Testis (tissue), 2 donors: ENCODE results near the gene RCAN2.

Source experiments
- POLR2A ChIP-seq: fragments of 450-650 bp; IDR thresholded peaks from one replicate; pipeline ENCODE4 v1.6.1; 2017; ENCODE audit warnings: antibody characterized with exemption, mild to moderate bottlenecking, moderate library complexity
- TF ChIP-seq, protein P1 (sequence below), 3 experiments: fragments of 450-650 bp in 2 of 3; fragments of 200-600 bp in 1 of 3; sonication (generic) in 1 of 3; IDR thresholded peaks; one replicate each; pipeline ENCODE4 v1.5.1; 2016 to 2019; ENCODE audit warnings: antibody characterized with exemption in 3 of 3, mild to moderate bottlenecking in 2 of 3, moderate library complexity in 1 of 3

DNA sequence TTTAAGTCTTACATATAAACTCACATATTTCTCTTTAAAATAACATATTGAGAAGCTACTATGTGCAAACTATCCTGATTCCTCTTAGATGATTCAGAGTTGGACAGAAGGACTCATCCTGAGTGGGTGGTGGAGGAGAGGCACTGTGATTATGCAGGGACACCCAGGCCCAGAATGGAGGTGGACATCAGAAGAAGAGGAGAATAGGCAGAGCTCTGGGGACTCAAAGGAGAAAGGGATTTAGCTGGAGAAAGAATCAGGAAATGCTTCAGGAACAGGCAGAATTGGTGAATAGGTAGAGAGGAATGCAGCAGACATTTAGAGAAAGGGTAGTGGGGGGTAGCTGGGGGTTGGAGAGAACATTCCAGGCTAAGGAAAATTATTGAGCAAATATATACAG, 17.4 kb downstream of the RCAN2 start:
- TF ChIP-seq, protein P1, sequence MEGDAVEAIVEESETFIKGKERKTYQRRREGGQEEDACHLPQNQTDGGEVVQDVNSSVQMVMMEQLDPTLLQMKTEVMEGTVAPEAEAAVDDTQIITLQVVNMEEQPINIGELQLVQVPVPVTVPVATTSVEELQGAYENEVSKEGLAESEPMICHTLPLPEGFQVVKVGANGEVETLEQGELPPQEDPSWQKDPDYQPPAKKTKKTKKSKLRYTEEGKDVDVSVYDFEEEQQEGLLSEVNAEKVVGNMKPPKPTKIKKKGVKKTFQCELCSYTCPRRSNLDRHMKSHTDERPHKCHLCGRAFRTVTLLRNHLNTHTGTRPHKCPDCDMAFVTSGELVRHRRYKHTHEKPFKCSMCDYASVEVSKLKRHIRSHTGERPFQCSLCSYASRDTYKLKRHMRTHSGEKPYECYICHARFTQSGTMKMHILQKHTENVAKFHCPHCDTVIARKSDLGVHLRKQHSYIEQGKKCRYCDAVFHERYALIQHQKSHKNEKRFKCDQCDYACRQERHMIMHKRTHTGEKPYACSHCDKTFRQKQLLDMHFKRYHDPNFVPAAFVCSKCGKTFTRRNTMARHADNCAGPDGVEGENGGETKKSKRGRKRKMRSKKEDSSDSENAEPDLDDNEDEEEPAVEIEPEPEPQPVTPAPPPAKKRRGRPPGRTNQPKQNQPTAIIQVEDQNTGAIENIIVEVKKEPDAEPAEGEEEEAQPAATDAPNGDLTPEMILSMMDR (IDR thresholded peaks at IDR 0.05), result no peak
- no peak for TF ChIP-seq POLR2A
